Sigmoid colon (tissue), 4 donors: ENCODE data around the gene ROR1.

ENCODE experiments used
- CTCF ChIP-seq, 4 experiments: fragments of 450-650 bp in 3 of 4; fragments of 200-600 bp in 1 of 4; IDR thresholded peaks; one replicate each; pipeline ENCODE4 v1.5.1; 2016 to 2019; ENCODE audit warnings: antibody characterized with exemption in 4 of 4, mild to moderate bottlenecking in 3 of 4, moderate library complexity in 2 of 4
- EP300 ChIP-seq, 4 donors: sonication (generic); formaldehyde crosslinking; IDR thresholded peaks; one replicate each; pipeline ENCODE4 v1.6.1; 2017; ENCODE audit warnings: antibody characterized with exemption in 4 of 4
- POLR2AphosphoS5 ChIP-seq, 4 donors: sonication (generic); formaldehyde crosslinking; IDR thresholded peaks; one replicate each; pipeline ENCODE4 v1.6.1; 2017; ENCODE audit warnings: antibody characterized with exemption in 4 of 4

GRCh38 chr1:63854091-63854490, 80.3 kb downstream of the ROR1 start:
- TF ChIP-seq CTCF (IDR thresholded peaks at IDR 0.05) (no peak), EP300 (IDR thresholded peaks at IDR 0.05) (no peak), POLR2AphosphoS5 (IDR thresholded peaks at IDR 0.05) (no peak)
